Measurements from ENCODE around the gene FEZF1. TPM values are rescaled to one million over a fixed set of nuclear protein-coding genes. Genes with fewer than 3 reads are reported as not detected.
A peak's percentile ranks its signal among the peaks of the same experiment; 100 is the strongest.

Gene FEZF1
- total RNA-seq, 2 donors from 2014 or later = 0.22 TPM; not detected in 1

DNA sequence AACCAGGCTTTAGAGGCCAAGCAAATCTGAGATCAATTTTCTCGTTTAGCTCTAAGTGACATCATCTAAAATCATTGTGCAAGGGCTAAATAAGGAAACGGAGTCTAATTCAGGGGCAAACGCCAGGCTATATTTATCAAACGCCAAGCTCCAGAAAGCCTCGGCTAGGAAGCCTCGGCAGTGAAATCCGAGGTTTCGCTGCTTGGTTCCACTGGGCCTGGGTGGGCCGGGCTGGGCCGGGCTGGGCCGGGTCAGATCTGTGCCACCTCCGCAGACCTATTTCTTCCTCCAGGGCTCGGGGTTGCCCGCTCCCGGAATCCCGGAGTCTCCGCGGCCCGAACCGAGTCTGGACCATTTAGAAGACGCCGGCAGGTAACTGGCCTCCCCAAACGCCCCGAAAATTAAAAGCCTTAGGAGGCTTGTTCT is 459 bp upstream of the FEZF1 start:
- no peak overlapping the region for H3K9ac ChIP-seq (ENCODE audit: extremely low read depth, low read length, poor library complexity, severe bottlenecking)
- H3K4me1 Mint-ChIP-seq = peaks cover 44% of the 10 kb centered on the region
- DNase-seq = peak; percentile 72

DNA sequence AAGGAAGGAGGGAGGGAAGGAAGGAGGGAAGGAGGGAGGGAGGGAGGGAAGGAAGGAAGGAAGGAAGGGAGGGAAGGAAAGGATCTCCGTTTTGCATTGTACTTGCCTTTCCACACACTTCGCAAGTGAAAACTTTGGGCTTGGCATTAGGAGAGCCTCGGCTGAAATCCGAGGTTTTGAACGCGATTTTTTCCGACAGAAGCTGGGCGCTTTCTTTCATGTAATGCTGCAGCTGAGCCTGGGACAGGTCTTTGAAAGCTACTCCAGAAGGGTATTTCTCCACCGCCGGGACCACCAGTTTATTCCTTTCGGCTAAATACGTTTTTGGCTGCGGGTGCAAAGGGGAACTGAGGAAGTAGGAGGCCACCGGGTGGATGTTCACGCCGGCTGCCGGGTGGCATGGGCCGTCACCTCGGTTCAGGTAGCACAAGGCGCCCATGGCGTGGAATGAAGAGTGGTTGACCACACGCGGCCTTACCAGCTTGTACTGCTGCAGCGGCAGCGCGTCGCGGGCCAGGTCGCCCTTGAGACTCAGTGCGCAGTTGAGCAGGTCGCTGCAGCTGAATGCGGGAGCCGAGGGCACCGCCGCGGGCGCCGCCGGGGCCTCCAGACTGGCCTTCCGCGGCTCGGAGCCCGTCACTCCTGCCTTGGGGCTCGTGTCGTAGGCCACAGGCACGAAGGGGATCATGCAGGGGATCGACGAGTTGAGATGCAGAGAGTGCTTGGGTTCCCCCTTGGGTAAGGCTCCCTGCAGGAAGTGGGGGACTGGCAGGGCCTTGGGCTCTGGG is 825 bp downstream of the FEZF1 start:
- Mint-ChIP-seq H3K9me3 (no peaks in the 10 kb centered on the region), H3K27ac (no peak overlapping the region), H3K27me3 (ENCODE audit: insufficient read depth) (peaks cover 100% of the 10 kb centered on the region), H3K4me3 (peak overlapping the region; percentile 62), H3K36me3 (ENCODE audit: low read depth) (no peaks in the 10 kb centered on the region), H3K4me1 (peaks cover 41% of the 10 kb centered on the region)
- 1 to 3% methylated on average over 14 to 48 of the region's 48 CpGs for WGBS, 2 experiments (ENCODE audit: insufficient coverage in 1 of 2, insufficient read length in 1 of 2)
- DNase-seq = peak; percentile 84
- Histone ChIP-seq H3K27ac (ENCODE audit: low read depth, low read length) (no peak overlapping the region), H3K27me3 (ENCODE audit: control insufficient read depth, insufficient read depth, low read length, poor library complexity, severe bottlenecking) (peaks cover 100% of the 10 kb centered on the region), H3K4me1 (ENCODE audit: control insufficient read depth, insufficient read depth, low read length) (no peaks in the 10 kb centered on the region), H3K36me3 (ENCODE audit: control insufficient read depth, insufficient read depth, low read length) (no peaks in the 10 kb centered on the region), H3K9me3 (ENCODE audit: control insufficient read depth, low read length) (no peaks in the 10 kb centered on the region), H3K9ac (ENCODE audit: extremely low read depth, low read length, poor library complexity, severe bottlenecking) (no peak overlapping the region), H3K4me3 (ENCODE audit: low read length) (peak overlapping the region; percentile 71)
- TF ChIP-seq, protein P1, sequence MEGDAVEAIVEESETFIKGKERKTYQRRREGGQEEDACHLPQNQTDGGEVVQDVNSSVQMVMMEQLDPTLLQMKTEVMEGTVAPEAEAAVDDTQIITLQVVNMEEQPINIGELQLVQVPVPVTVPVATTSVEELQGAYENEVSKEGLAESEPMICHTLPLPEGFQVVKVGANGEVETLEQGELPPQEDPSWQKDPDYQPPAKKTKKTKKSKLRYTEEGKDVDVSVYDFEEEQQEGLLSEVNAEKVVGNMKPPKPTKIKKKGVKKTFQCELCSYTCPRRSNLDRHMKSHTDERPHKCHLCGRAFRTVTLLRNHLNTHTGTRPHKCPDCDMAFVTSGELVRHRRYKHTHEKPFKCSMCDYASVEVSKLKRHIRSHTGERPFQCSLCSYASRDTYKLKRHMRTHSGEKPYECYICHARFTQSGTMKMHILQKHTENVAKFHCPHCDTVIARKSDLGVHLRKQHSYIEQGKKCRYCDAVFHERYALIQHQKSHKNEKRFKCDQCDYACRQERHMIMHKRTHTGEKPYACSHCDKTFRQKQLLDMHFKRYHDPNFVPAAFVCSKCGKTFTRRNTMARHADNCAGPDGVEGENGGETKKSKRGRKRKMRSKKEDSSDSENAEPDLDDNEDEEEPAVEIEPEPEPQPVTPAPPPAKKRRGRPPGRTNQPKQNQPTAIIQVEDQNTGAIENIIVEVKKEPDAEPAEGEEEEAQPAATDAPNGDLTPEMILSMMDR (conservative IDR thresholded peaks at IDR 0.05) = no peak

More for the DNA sequence above, 459 bp upstream of the FEZF1 start:
- no peaks in the 10 kb centered on the region for H3K9me3 Mint-ChIP-seq
- Histone ChIP-seq H3K27ac (ENCODE audit: low read depth, low read length) (no peak overlapping the region), H3K36me3 (ENCODE audit: control insufficient read depth, insufficient read depth, low read length) (no peaks in the 10 kb centered on the region), H3K27me3 (ENCODE audit: control insufficient read depth, insufficient read depth, low read length, poor library complexity, severe bottlenecking) (peaks cover 100% of the 10 kb centered on the region), H3K4me3 (ENCODE audit: low read length) (peak overlapping the region; percentile 71), H3K4me1 (ENCODE audit: control insufficient read depth, insufficient read depth, low read length) (no peaks in the 10 kb centered on the region), H3K9me3 (ENCODE audit: control insufficient read depth, low read length) (no peaks in the 10 kb centered on the region)
- H3K36me3 Mint-ChIP-seq (ENCODE audit: low read depth) = no peaks in the 10 kb centered on the region
- H3K27me3 Mint-ChIP-seq (ENCODE audit: insufficient read depth) = peaks cover 100% of the 10 kb centered on the region
- WGBS, 2 experiments (ENCODE audit: insufficient coverage in 1 of 2, insufficient read length in 1 of 2) = 0 to 5% methylated on average over 10 to 24 of the region's 24 CpGs
- peak overlapping the region; percentile 62 for H3K4me3 Mint-ChIP-seq
- TF ChIP-seq, protein P1 (conservative IDR thresholded peaks at IDR 0.05) = no peak
- no peak overlapping the region for H3K27ac Mint-ChIP-seq

DNA sequence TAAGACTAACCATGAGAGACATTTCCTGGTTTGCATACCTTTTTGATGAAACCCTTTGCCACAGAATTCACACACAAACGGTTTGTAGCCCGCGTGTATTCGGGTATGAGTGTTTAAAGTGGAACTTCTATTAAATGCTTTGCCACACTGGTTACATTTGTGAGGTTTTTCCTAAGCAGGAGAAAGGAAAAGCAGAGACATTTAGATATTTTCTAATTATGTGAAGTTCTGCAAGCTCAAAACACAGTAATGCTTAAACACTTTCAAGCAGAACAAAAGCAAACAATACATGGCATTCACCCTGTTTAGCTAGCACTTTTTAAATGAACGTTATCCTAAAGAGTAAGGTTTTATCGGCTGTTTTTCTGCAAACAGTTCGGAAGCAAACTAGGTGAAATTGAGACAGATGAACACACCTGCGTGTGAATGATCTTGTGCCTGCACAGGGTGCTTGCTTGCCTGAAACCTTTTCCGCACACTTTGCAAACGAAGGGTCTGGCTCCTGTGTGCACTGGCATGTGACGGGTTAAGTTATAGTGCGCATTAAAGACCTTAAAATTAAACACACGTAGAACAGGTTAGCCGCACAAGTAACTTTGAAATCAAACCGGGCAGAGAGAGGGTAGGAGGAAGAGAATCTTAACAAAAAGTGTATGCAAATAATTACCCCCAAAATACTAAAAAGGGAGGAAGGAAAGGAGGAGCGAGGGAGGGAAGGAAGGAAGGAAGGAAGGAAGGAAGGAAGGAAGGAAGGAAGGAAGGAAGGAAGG is 1.6 kb downstream of the FEZF1 start:
- Histone ChIP-seq H3K9ac (ENCODE audit: extremely low read depth, low read length, poor library complexity, severe bottlenecking) (no peak overlapping the region), H3K27ac (ENCODE audit: low read depth, low read length) (no peak overlapping the region), H3K4me3 (ENCODE audit: low read length) (no peak overlapping the region), H3K27me3 (ENCODE audit: control insufficient read depth, insufficient read depth, low read length, poor library complexity, severe bottlenecking) (peaks cover 100% of the 10 kb centered on the region), H3K9me3 (ENCODE audit: control insufficient read depth, low read length) (no peaks in the 10 kb centered on the region), H3K36me3 (ENCODE audit: control insufficient read depth, insufficient read depth, low read length) (no peaks in the 10 kb centered on the region), H3K4me1 (ENCODE audit: control insufficient read depth, insufficient read depth, low read length) (no peaks in the 10 kb centered on the region)
- H3K4me1 Mint-ChIP-seq = peaks cover 39% of the 10 kb centered on the region
- TF ChIP-seq, protein P1 (conservative IDR thresholded peaks at IDR 0.05) = no peak
- H3K36me3 Mint-ChIP-seq (ENCODE audit: low read depth) = no peaks in the 10 kb centered on the region
- DNase-seq = no peak
- H3K27me3 Mint-ChIP-seq (ENCODE audit: insufficient read depth) = peaks cover 100% of the 10 kb centered on the region
- peak overlapping the region; percentile 62 for H3K4me3 Mint-ChIP-seq
- no peaks in the 10 kb centered on the region for H3K9me3 Mint-ChIP-seq
- 16 to 25% methylated on average over 4 to 14 of the region's 16 CpGs for WGBS, 2 experiments (ENCODE audit: insufficient coverage in 1 of 2, insufficient read length in 1 of 2)
- H3K27ac Mint-ChIP-seq = no peak overlapping the region
